ENCODE data around the gene SMTNL2.

The SMTNL2 gene

GRCh38 chr17:4584101-4584916, at the start of gene SMTNL2:
Gene SMTNL2 (plus strand): TSS chr17:4584529. CDS start chr17:4584606, 77 bp downstream.
- no peak for DNase-seq (ENCODE audit: low spot score)

GRCh38 chr17:4534928-4535666, 49.2 kb upstream of the SMTNL2 start:
- no peak for DNase-seq (ENCODE audit: low spot score)

DNA sequence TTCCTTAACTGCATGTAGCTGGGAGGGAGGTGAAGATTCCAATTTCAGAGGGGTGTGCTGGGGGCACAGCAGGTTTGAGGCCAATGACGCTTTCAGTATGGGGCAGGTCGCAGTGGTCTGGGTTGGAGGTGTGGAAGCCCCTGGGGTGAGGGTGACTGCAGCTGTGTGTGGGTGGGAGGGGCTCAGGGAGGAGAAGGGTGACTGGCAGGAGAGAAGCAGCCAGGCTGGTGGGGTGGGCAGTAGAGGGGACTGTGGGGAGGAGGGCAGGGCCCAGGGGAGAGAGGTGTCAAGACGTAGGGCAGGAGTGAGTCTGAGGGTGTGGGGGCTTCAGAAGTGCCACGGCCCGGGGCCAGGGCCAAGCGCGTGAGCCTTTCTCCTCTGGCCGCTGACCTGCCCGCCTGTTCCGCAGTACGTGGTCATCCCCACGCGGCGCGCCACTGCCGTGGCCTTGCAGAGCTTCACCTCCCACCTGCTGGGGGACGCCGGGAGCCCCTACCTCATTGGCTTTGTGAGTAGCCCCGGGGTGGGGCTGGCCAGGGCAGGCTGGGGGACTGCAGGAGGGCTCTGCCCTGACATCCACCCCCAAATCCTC, 48.6 kb upstream of the SMTNL2 start:
- no peak for DNase-seq (ENCODE audit: low spot score)

DNA sequence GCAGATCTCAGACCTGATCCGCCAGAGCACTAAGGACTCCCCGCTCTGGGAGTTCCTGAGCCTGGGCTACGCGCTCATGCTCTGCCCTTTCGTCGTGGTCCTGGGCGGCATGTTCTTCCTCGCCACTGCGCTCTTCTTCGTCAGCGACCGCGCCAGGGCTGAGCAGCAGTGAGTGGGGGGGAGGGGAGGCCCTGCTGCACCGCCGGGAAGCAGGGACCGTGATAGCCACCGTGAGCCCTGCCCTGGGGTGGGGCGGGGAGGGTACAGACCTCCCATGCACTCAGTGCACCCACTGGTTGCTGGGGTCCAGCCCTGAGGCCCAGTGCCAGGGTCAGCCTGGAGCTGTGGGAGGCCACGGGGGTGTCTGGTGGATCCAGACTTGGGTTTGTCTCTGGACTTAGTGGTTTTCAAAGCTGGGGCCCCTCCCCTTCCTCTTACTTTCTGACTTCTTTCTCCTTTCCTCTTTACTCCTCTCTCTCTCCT, 48.0 kb upstream of the SMTNL2 start:
- no peak for DNase-seq (ENCODE audit: low spot score)

GRCh38 chr17:4536742-4537411, 47.5 kb upstream of the SMTNL2 start:
- no peak for DNase-seq (ENCODE audit: low spot score)

- no peak for DNase-seq (ENCODE audit: low spot score)
Measured at GRCh38 chr17:4537451-4538235, 46.7 kb upstream of the SMTNL2 start.

- no peak for DNase-seq (ENCODE audit: low spot score)
Measured at GRCh38 chr17:4538236-4539002, 45.9 kb upstream of the SMTNL2 start.

DNA sequence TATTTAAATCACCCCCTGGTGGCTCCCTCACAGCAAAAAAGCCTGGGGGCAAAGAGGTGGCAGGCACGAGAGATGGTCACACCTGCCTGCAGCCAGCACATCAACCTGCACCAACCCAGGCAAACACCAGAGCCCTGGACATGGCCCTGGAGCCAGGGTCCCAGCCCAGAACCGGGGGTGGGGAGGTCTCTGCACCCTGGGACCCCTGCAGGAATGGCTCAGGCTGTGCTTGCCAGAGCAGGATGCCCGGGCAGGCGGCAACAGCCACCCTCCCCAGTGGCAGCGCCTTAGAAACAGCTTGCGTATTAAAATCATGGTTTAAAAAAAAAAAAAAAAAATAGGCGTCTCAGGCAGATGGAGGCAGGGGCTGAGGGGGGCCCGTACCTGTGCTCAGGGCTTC, 45.3 kb upstream of the SMTNL2 start:
- no peak for DNase-seq (ENCODE audit: low spot score)

DNA sequence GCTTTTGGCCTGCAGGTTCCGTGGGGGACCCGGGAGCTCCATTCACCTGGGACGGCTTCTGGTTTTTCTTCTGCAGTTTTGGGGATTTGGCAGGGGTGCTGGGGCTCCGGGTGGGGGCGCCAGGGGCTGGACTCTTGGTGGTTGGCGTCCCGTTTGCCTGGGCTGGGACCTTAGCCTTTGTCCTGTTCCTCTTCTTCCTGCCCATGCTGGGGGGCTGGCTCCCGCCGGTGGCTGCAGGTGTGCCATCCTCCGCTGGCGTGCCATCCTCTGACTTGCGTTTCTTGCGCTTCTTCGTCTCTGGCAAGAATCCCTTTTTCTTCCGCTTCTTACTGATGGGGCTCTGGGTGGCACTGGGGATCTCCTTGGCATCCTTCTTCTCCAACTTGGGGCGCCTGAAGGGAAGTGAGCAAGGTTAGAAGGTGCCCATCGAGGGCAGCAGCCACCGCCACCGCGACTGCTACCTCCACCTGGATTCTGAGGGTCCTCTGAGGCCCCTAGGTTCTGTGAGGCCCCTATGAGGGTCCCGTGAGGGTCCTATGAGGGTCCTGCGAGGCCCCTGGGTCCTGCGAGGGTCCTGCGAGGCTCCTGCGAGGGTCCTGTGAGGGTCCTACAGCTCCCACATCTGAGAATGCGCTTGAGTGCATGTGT, 44.6 kb upstream of the SMTNL2 start:
- DNase-seq (ENCODE audit: low spot score) = no peak

DNA sequence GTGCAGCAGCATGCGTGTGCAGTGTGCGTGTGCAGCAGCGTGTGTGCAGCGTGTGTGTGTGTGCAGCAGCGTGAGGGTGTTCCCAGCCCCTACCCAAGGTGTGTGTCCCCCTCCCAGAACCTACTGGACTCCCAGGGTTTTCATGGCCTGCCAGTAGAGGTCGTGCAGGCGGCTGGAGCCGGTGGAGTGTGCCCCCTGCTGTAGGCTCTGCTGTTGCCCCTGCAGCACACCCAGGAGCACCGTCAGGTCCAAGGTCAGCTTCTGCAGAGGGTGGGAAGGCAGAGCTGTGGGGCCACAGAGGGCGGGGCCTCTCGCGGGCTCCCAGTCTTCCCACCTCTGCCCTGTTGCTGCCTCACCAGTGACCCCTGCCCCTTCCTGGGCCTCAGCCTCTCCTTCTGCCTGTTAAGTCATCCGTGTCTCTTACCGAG, 44.1 kb upstream of the SMTNL2 start:
- no peak for DNase-seq (ENCODE audit: low spot score)

GRCh38 chr17:4540687-4541327, 43.5 kb upstream of the SMTNL2 start:
- DNase-seq (ENCODE audit: low spot score) = no peak

- no peak for DNase-seq (ENCODE audit: low spot score)
Measured at GRCh38 chr17:4541328-4542002, 42.9 kb upstream of the SMTNL2 start.

- DNase-seq (ENCODE audit: low spot score) = no peak
Measured at GRCh38 chr17:4542003-4542725, 42.2 kb upstream of the SMTNL2 start.

DNA sequence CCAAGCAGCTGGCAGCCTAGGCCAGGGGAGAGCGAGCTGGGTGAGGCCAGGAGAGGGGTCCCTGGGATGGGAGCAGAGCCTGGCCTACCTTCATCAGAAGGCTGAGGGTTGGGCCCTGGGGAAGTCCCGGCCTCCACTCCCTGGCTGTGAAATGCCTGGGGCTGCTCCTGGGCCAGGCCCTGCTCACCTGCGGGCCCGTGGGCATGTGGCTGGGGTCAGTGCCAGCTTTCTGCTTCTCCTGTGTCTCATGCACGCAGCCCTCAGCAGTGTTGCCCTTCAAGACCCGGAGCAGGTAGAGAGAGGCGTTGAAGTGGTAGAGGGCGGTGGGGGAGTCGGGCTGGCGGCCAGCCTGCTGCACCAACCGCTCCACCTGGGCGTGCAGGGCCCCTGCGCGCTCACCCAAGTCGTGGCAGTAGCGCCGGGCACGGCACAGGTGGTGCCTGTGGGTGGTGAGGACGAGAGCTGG, 41.6 kb upstream of the SMTNL2 start:
- no peak for DNase-seq (ENCODE audit: low spot score)

- DNase-seq (ENCODE audit: low spot score) = no peak
Measured at GRCh38 chr17:4543557-4544026, 40.7 kb upstream of the SMTNL2 start.

- DNase-seq (ENCODE audit: low spot score) = no peak
Measured at GRCh38 chr17:4544135-4544950, 40.0 kb upstream of the SMTNL2 start.

DNA sequence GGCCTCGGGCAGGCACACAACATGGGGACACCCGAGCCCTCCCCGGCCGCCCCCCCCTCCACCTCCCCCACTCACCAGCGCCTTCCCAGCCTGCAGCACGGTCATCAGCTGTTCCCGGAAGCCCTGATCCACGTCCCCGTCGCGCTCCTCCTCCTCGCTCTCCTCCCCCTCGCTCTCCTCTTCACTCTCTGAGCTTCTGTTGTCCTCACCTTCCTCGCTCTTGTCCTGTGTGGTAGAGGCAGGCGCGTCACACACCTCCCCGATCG, 39.4 kb upstream of the SMTNL2 start:
- DNase-seq (ENCODE audit: low spot score) = no peak
